Stomach (tissue), 4 donors: ENCODE data around the gene KCNAB2.

Experiments used
- POLR2A ChIP-seq, 4 donors: fragments of 450-650 bp; IDR thresholded peaks; one replicate each; pipeline ENCODE4 v1.6.1; 2016; ENCODE audit warnings: antibody characterized with exemption in 4 of 4, control low read depth in 2 of 4, mild to moderate bottlenecking in 1 of 4, moderate library complexity in 1 of 4
- TF ChIP-seq, protein P1 (sequence below), 7 experiments: fragments of 450-650 bp in 4 of 7; fragments of 200-600 bp in 3 of 7; sonication (generic) in 3 of 7; IDR thresholded peaks; one replicate each; pipeline ENCODE4 v1.5.1; 2016 to 2019; ENCODE audit warnings: antibody characterized with exemption in 7 of 7, control low read depth in 2 of 7, mild to moderate bottlenecking in 1 of 7

DNA sequence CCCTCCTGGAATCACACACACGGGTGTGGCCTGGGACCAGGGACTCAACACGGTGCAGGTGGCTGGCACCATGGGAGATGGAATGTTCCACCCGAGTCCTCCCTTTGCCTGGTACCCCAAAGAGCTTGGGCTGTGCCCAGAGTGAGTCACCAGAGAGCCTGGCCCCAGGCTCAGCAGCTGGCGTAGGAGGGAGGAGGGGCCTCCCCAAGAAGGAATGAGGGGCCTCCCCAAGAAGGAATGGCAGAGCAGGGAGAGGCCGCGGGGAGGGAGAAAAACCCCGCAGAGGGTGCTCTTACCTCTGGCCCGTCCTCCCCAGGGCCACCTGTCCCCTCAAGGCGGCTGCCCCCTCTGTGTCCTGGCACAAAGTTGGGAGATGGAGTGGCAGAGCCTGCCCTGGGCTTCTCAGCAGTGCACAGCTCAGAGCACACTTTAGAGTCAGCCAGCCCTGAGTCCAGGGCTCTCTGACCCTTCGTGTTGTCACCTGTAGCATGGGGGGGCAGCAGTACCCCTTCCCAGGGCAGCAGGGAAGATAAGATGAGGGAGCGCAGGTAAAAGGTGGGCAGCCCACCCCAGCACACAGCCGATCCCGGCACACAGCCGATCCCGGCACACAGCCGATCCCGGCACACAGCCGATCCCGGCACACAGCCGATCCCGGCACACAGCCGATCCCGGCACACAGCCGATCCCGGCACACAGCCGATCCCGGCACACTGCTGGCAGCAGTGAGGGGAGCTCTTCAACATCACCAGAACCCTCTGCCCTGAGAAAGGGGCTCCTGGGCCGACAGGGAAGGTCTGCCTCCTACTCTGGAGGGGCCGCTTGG lies 20.2 kb upstream of the KCNAB2 start:
- TF ChIP-seq, protein P1, sequence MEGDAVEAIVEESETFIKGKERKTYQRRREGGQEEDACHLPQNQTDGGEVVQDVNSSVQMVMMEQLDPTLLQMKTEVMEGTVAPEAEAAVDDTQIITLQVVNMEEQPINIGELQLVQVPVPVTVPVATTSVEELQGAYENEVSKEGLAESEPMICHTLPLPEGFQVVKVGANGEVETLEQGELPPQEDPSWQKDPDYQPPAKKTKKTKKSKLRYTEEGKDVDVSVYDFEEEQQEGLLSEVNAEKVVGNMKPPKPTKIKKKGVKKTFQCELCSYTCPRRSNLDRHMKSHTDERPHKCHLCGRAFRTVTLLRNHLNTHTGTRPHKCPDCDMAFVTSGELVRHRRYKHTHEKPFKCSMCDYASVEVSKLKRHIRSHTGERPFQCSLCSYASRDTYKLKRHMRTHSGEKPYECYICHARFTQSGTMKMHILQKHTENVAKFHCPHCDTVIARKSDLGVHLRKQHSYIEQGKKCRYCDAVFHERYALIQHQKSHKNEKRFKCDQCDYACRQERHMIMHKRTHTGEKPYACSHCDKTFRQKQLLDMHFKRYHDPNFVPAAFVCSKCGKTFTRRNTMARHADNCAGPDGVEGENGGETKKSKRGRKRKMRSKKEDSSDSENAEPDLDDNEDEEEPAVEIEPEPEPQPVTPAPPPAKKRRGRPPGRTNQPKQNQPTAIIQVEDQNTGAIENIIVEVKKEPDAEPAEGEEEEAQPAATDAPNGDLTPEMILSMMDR (IDR thresholded peaks at IDR 0.05) = no peak
- no peak for TF ChIP-seq POLR2A (IDR thresholded peaks at IDR 0.05)
